ENCODE data around the gene CBLC. TPM values are rescaled to one million over a fixed set of nuclear protein-coding genes. Genes with fewer than 3 reads are reported as not detected.

Gene CBLC
- total and polyA plus RNA-seq, 10 of the 15 experiments (the other 5 are each of a cell fraction or from before 2014, with no cell fraction given), result not detected

DNA sequence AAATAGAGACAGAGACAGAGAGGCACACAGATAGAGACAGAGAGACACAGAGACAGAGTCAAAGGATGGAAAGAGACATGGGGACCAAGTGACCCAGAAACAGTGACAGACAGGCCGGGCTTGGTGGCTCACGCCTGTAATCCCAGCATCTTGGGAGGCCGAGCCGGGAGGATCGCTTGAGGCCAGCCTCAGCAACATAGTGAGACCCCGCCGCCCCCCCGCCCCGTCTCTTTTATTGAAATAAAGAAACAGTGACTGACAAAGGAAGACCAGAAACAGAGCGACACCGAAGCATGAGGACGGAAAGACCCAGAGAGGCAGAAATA lies 67.6 kb downstream of the CBLC start:
- H3K4me3 ChIP-seq, result peak overlapping the region; percentile 59; the same call in 1 of the 2 replicates
- in situ Hi-C loops (cut with MboI), result no loop called here
- H3K4me2 ChIP-seq (ENCODE audit: control insufficient read depth, insufficient read depth), result peak overlapping the region; percentile 99
- H3K27me3 ChIP-seq (replicated peaks in 1 of 2; ENCODE audit: control insufficient read depth in 2 of 2, insufficient read depth in 2 of 2, low read length in 1 of 2), result peaks cover 9 to 11% of the 10 kb centered on the region in 2 experiments
- no peak overlapping the region for H3K27ac ChIP-seq (ENCODE audit: control insufficient read depth, insufficient read depth)
- no peak overlapping the region for H3K9ac ChIP-seq (ENCODE audit: control insufficient read depth, insufficient read depth, low read length)
- no peaks in the 10 kb centered on the region for H3K36me3 ChIP-seq (ENCODE audit: control insufficient read depth in 2 of 2, insufficient read depth in 2 of 2, low read length in 1 of 2)
- ChIA-PET SMC1A (ENCODE audit: uncharacterized antibody, unreplicated experiment) (interaction anchor here (1.0 kb wide), 1 partner anchor 109 kb away, joined by 3 read pairs; no protein-coding TSS in a partner anchor), POLR2A (interaction anchor here (1.0 kb wide), 1 partner anchor 96 kb away, joined by 3 read pairs; no protein-coding TSS in a partner anchor), RAD21 (ENCODE audit: unreplicated experiment) (interaction anchor here (0.6 to 1.4 kb wide), 5 partner anchors 72 to 1382 kb away, joined by 3 to 5 read pairs (median 3); no protein-coding TSS in a partner anchor), CTCF (interaction anchor here (0.8 to 1.3 kb wide), 4 partner anchors 15 to 157 kb away, joined by 3 to 9 read pairs (median 3); no protein-coding TSS in a partner anchor)
- H4K20me1 ChIP-seq (ENCODE audit: control insufficient read depth, insufficient read depth), result no peaks in the 10 kb centered on the region
- ATAC-seq, result no peak
- no peak for DNase-seq (ENCODE audit: low read depth, low spot score)
- intact Hi-C loops (cut with micrococcal nuclease; ENCODE audit: unreplicated experiment), result loop anchor here (2.0 to 10.0 kb wide), 4 partner anchors 47 to 190 kb away; partner anchors contain the start of gene TOMM40
- 19% methylated on average over 11 of the region's 12 CpGs for WGBS (ENCODE audit: insufficient coverage, insufficient replicate concordance, low lambda C conversion rate, missing lambda C conversion rate)
- peak; percentile 41 for FAIRE-seq
- H3K79me2 ChIP-seq (ENCODE audit: control insufficient read depth, insufficient read depth, low read length), result no peaks in the 10 kb centered on the region
- no peaks in the 10 kb centered on the region for H3K9me3 ChIP-seq (replicated peaks; ENCODE audit: control insufficient read depth, insufficient read depth, low read length)
- TF ChIP-seq SREBF1 (IDR thresholded peaks at IDR 0.05; ENCODE audit: low read length) (no peak), CBFB (IDR thresholded peaks at IDR 0.05; ENCODE audit: low read depth) (no peak), JUNB (IDR thresholded peaks at IDR 0.05) (no peak), CBX3 (IDR thresholded peaks at IDR 0.05; ENCODE audit: borderline replicate concordance, low read depth) (no peak), NFIC (IDR thresholded peaks at IDR 0.05; ENCODE audit: low read depth, low read length) (no peak), MYB (IDR thresholded peaks at IDR 0.05; ENCODE audit: borderline replicate concordance, low read depth, low read length) (no peak), IKZF2 (IDR thresholded peaks at IDR 0.05) (no peak), SUPT20H (IDR thresholded peaks at IDR 0.05; ENCODE audit: borderline replicate concordance, control insufficient read depth, low read depth, low read length) (no peak), RFX5 (IDR thresholded peaks at IDR 0.05; ENCODE audit: low read depth, low read length) (no peak), ASH2L (IDR thresholded peaks at IDR 0.05; ENCODE audit: borderline replicate concordance, low read depth) (no peak)
- BruUV-seq (replicated peaks), result no TSS peak
- peaks cover 8% of the 10 kb centered on the region for H3K4me1 ChIP-seq (ENCODE audit: control insufficient read depth, insufficient read depth, low read length)
- peak overlapping the region; percentile 94 for H2AFZ ChIP-seq (ENCODE audit: control insufficient read depth, low read depth, low read length)

Data from GM12878 (cell line).